ENCODE data around the gene CLDN1.

GRCh38 chr3:190352861-190353457 is 30.7 kb upstream of the CLDN1 start:
- TF ChIP-seq EZH2 (IDR thresholded peaks at IDR 0.05) (no peak), POLR2AphosphoS5 (IDR thresholded peaks at IDR 0.05; ENCODE audit: borderline replicate concordance, low read depth, low read length) (no peak), FOXP2 (optimal IDR thresholded peaks at IDR 0.05; ENCODE audit: control extremely low read depth, extremely low read length, insufficient read depth) (no peak)

All from SK-N-MC (cell line).